SJCRH30 (cell line): ENCODE data around the gene RAET1E. TPM values are rescaled to one million over a fixed set of nuclear protein-coding genes. Genes with fewer than 3 reads are reported as not detected.
"Not testable (repeated sequence)": the region's sequence is repeated elsewhere in the genome, so short reads cannot be mapped to it uniquely, and the experiment has no call there.

ENCODE experiments used
- DNase-seq, 2 experiments: peaks; one replicate each; pipeline ENCODE4 v3.0.0-alpha.2; 2015 to 2020
- H3K27ac ChIP-seq: fragments of 250-450 bp; sonication (Bioruptor Pico); 2 replicates; pipeline ENCODE4 v1.5.1; 2020; ENCODE audit warnings: mild to moderate bottlenecking, moderate library complexity
- H3K27me3 ChIP-seq: fragments of 250-450 bp; sonication (Bioruptor Pico); 2 replicates; pipeline ENCODE4 v1.5.1; 2020; ENCODE audit warnings: mild to moderate bottlenecking, moderate library complexity
- H3K36me3 ChIP-seq: fragments of 250-450 bp; sonication (Bioruptor Pico); 2 replicates; pipeline ENCODE4 v1.5.1; 2020; ENCODE audit warnings: mild to moderate bottlenecking, moderate library complexity
- H3K4me1 ChIP-seq: fragments of 250-450 bp; sonication (Bioruptor Pico); 2 replicates; pipeline ENCODE4 v1.5.1; 2020; ENCODE audit warnings: mild to moderate bottlenecking, moderate library complexity
- H3K4me3 ChIP-seq: fragments of 250-450 bp; sonication (Bioruptor Pico); 2 replicates; pipeline ENCODE4 v1.5.1; 2020; ENCODE audit warnings: mild to moderate bottlenecking, moderate library complexity
- H3K9me3 ChIP-seq: fragments of 250-450 bp; sonication (Bioruptor Pico); replicated peaks from 2 replicates; pipeline ENCODE4 v1.5.1; 2020; ENCODE audit warnings: mild to moderate bottlenecking, moderate library complexity
- total RNA-seq: library from RNA; depleted of rRNA; stranded (reverse); fragments of >200 nt; shearing (Covaris generic); gene quantifications from 2 replicates; pipeline ENCODE4 v1.2.3, GENCODE V29; 2014

The RAET1E gene
- total RNA-seq, 1 experiment from 2014 or later: not detected

- no peak for DNase-seq
- no peaks in the 10 kb centered on the region for H3K4me1 ChIP-seq
- H3K9me3 ChIP-seq: no peaks in the 10 kb centered on the region
- no peaks in the 10 kb centered on the region; the same call in 1 of the 2 replicates for H3K27me3 ChIP-seq
- no peak overlapping the region for H3K4me3 ChIP-seq
- no peak overlapping the region for H3K27ac ChIP-seq
- no peaks in the 10 kb centered on the region for H3K36me3 ChIP-seq
These were observed 2.1 kb downstream of the RAET1E start for GRCh38 chr6:149895833-149896271.

GRCh38 chr6:149895048-149895590 lies 2.8 kb downstream of the RAET1E start:
- H3K9me3 ChIP-seq: no peaks in the 10 kb centered on the region
- no peaks in the 10 kb centered on the region; the same call in 1 of the 2 replicates for H3K27me3 ChIP-seq
- H3K4me1 ChIP-seq: no peaks in the 10 kb centered on the region
- H3K4me3 ChIP-seq: no peak overlapping the region
- DNase-seq: no peak
- H3K36me3 ChIP-seq: no peaks in the 10 kb centered on the region
- H3K27ac ChIP-seq: no peak overlapping the region

- H3K9me3 ChIP-seq, DNase-seq, H3K27me3 ChIP-seq, H3K36me3 ChIP-seq, H3K4me1 ChIP-seq, H3K27ac ChIP-seq, H3K4me3 ChIP-seq: not testable (repeated sequence)
These were observed 6.0 kb downstream of the RAET1E start for GRCh38 chr6:149891864-149892263.

- no peaks in the 10 kb centered on the region for H3K36me3 ChIP-seq
- no peaks in the 10 kb centered on the region for H3K9me3 ChIP-seq
- no peaks in the 10 kb centered on the region for H3K4me1 ChIP-seq
- H3K4me3 ChIP-seq: no peak overlapping the region
- no peak for DNase-seq
- H3K27me3 ChIP-seq: peaks cover 9% of the 10 kb centered on the region
- H3K27ac ChIP-seq: no peak overlapping the region
These were observed 6.7 kb downstream of the RAET1E start for GRCh38 chr6:149891259-149891658.

GRCh38 chr6:149890629-149891045 lies 7.3 kb downstream of the RAET1E start:
- H3K4me1 ChIP-seq: no peaks in the 10 kb centered on the region
- no peak for DNase-seq
- H3K36me3 ChIP-seq: no peaks in the 10 kb centered on the region
- H3K27me3 ChIP-seq: peaks cover 9% of the 10 kb centered on the region
- no peak overlapping the region for H3K27ac ChIP-seq
- no peak overlapping the region for H3K4me3 ChIP-seq
- H3K9me3 ChIP-seq: no peaks in the 10 kb centered on the region

GRCh38 chr6:149889326-149889725 lies 8.6 kb downstream of the RAET1E start:
- Histone ChIP-seq H3K4me1 (no peaks in the 10 kb centered on the region), H3K27ac (no peak overlapping the region), H3K36me3 (no peaks in the 10 kb centered on the region), H3K9me3 (no peaks in the 10 kb centered on the region), H3K27me3 (peaks cover 9% of the 10 kb centered on the region), H3K4me3 (no peak overlapping the region)
- no peak for DNase-seq

- no peak overlapping the region for H3K27ac ChIP-seq
- no peaks in the 10 kb centered on the region for H3K9me3 ChIP-seq
- H3K27me3 ChIP-seq: peaks cover 9% of the 10 kb centered on the region
- H3K4me3 ChIP-seq: no peak overlapping the region
- no peaks in the 10 kb centered on the region for H3K4me1 ChIP-seq
- H3K36me3 ChIP-seq: no peaks in the 10 kb centered on the region
- no peak for DNase-seq
These were observed 9.3 kb downstream of the RAET1E start for GRCh38 chr6:149888659-149889058.

GRCh38 chr6:149888093-149888492 lies 9.8 kb downstream of the RAET1E start:
- H3K4me3 ChIP-seq: no peak overlapping the region
- no peaks in the 10 kb centered on the region for H3K9me3 ChIP-seq
- H3K4me1 ChIP-seq: no peaks in the 10 kb centered on the region
- H3K27me3 ChIP-seq: peaks cover 9% of the 10 kb centered on the region
- H3K27ac ChIP-seq: no peak overlapping the region
- DNase-seq: no peak
- no peaks in the 10 kb centered on the region for H3K36me3 ChIP-seq

- no peak for DNase-seq
- no peaks in the 10 kb centered on the region for H3K4me1 ChIP-seq
- H3K27me3 ChIP-seq: peaks cover 9% of the 10 kb centered on the region
- H3K4me3 ChIP-seq: no peak overlapping the region
- no peaks in the 10 kb centered on the region for H3K9me3 ChIP-seq
- H3K36me3 ChIP-seq: no peaks in the 10 kb centered on the region
- no peak overlapping the region for H3K27ac ChIP-seq
These were observed 10.6 kb downstream of the RAET1E start for GRCh38 chr6:149887343-149887742.

- Histone ChIP-seq H3K4me1 (no peaks in the 10 kb centered on the region), H3K36me3 (no peaks in the 10 kb centered on the region), H3K27ac (no peak overlapping the region), H3K27me3 (peaks cover 9% of the 10 kb centered on the region), H3K4me3 (no peak overlapping the region), H3K9me3 (no peaks in the 10 kb centered on the region)
- no peak for DNase-seq
These were observed 12.0 kb downstream of the RAET1E start for GRCh38 chr6:149885888-149886287.

GRCh38 chr6:149884617-149885016 lies 13.3 kb downstream of the RAET1E start:
- Histone ChIP-seq H3K9me3 (no peaks in the 10 kb centered on the region), H3K27me3 (peaks cover 9% of the 10 kb centered on the region), H3K4me1 (no peaks in the 10 kb centered on the region), H3K36me3 (no peaks in the 10 kb centered on the region), H3K4me3 (no peak overlapping the region), H3K27ac (no peak overlapping the region)
- no peak for DNase-seq

GRCh38 chr6:149884215-149884614 lies 13.7 kb downstream of the RAET1E start:
- no peaks in the 10 kb centered on the region for H3K36me3 ChIP-seq
- peaks cover 9% of the 10 kb centered on the region for H3K27me3 ChIP-seq
- H3K27ac ChIP-seq: no peak overlapping the region
- no peaks in the 10 kb centered on the region for H3K9me3 ChIP-seq
- no peak overlapping the region for H3K4me3 ChIP-seq
- no peaks in the 10 kb centered on the region for H3K4me1 ChIP-seq
- DNase-seq: no peak

- Histone ChIP-seq H3K27me3 (peaks cover 3% of the 10 kb centered on the region; the same call in 1 of the 2 replicates), H3K9me3 (no peaks in the 10 kb centered on the region), H3K4me1 (no peaks in the 10 kb centered on the region), H3K36me3 (no peaks in the 10 kb centered on the region), H3K27ac (no peak overlapping the region), H3K4me3 (no peak overlapping the region)
- DNase-seq: no peak
These were observed 16.1 kb downstream of the RAET1E start for GRCh38 chr6:149881860-149882259.

- Histone ChIP-seq H3K4me1 (no peaks in the 10 kb centered on the region), H3K9me3 (no peaks in the 10 kb centered on the region), H3K36me3 (no peaks in the 10 kb centered on the region), H3K27ac (no peak overlapping the region), H3K4me3 (no peak overlapping the region), H3K27me3 (peaks cover 3% of the 10 kb centered on the region; the same call in 1 of the 2 replicates)
- no peak for DNase-seq
These were observed 16.7 kb downstream of the RAET1E start for GRCh38 chr6:149881066-149881766.

GRCh38 chr6:149877659-149878058 lies 20.3 kb downstream of the RAET1E start:
- H3K4me1 ChIP-seq: no peaks in the 10 kb centered on the region

More at GRCh38 chr6:149877659-149878058, 20.3 kb downstream of the RAET1E start:
- Histone ChIP-seq H3K27me3 (peaks cover 3% of the 10 kb centered on the region; the same call in 1 of the 2 replicates), H3K27ac (no peak overlapping the region), H3K9me3 (no peaks in the 10 kb centered on the region), H3K36me3 (no peaks in the 10 kb centered on the region), H3K4me3 (no peak overlapping the region)
- no peak for DNase-seq
